Right atrium auricular region (tissue), 2 donors: ENCODE data around the gene PLXDC2. TPM values are rescaled to one million over a fixed set of nuclear protein-coding genes. Genes with fewer than 3 reads are reported as not detected.

Experiments used
- DNase-seq: peaks from one replicate; pipeline ENCODE4 v3.0.0-alpha.2; 2019; ENCODE audit warnings: low spot score
- H3K27ac ChIP-seq, 2 donors: fragments of 200-600 bp; sonication (generic); 1 replicate in 1 of 2; 2 replicates in 1 of 2; pipeline ENCODE4 v1.5.1; 2016 to 2019
- H3K27me3 ChIP-seq, 2 donors: fragments of 200-600 bp; sonication (generic); one replicate each; pipeline versions ENCODE4 v1.5.1 to v1.6.0; 2017 to 2019
- H3K36me3 ChIP-seq: fragments of 200-600 bp; sonication (generic); one replicate; pipeline ENCODE4 v1.5.1; 2016
- H3K4me1 ChIP-seq, 2 donors: fragments of 200-600 bp; sonication (generic); one replicate each; pipeline versions ENCODE4 v1.5.1 to v1.6.0; 2017 to 2019
- H3K4me3 ChIP-seq, 2 donors: fragments of 200-600 bp; sonication (generic); 1 replicate in 1 of 2; 2 replicates in 1 of 2; pipeline ENCODE4 v1.5.1; 2017 to 2019; ENCODE audit warnings: mild to moderate bottlenecking in 1 of 2, moderate library complexity in 1 of 2
- H3K9me3 ChIP-seq, 2 donors: fragments of 200-600 bp; sonication (generic); one replicate each; pipeline ENCODE4 v1.5.1; 2019
- total RNA-seq, 2 donors: library from RNA; depleted of rRNA; stranded (reverse); fragments of >200 nt; gene quantifications; one replicate each; pipeline ENCODE4 v1.1.0, GENCODE V29; 2016
- TF ChIP-seq, protein P1 (sequence below), 2 donors: fragments of 200-600 bp; sonication (generic); IDR thresholded peaks; one replicate each; pipeline ENCODE4 v1.5.1; 2019; ENCODE audit warnings: antibody characterized with exemption in 2 of 2

PLXDC2 gene
- total RNA-seq, 2 donors from 2014 or later, result 24.0 to 43.6 TPM

DNA sequence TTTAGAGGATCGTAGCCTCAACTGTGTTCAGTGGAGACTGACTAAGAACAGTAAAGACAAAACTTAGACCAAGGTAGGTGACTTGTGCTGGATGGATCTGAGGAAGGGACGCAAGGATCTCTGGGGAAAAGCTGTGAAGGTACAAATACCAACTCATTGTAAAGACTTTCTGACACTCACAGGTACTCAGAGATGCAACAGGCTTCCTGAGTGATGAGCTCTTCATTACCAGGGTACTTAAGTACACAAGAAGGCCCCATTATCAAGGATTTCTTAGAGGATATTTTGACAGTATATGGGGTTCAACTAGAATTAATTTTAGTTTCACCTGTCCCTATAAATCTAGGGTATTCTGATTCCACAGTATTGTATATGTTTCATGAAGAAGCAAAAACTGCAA is 440.7 kb downstream of the PLXDC2 start:
- DNase-seq, result no peak
- Histone ChIP-seq H3K27me3 (no peaks in the 10 kb centered on the region), H3K27ac (no peak overlapping the region), H3K4me3 (no peak overlapping the region), H3K36me3 (no peaks in the 10 kb centered on the region), H3K4me1 (peaks cover 0 to 8% of the 10 kb centered on the region in 2 donors), H3K9me3 (no peaks in the 10 kb centered on the region)
- TF ChIP-seq, protein P1, sequence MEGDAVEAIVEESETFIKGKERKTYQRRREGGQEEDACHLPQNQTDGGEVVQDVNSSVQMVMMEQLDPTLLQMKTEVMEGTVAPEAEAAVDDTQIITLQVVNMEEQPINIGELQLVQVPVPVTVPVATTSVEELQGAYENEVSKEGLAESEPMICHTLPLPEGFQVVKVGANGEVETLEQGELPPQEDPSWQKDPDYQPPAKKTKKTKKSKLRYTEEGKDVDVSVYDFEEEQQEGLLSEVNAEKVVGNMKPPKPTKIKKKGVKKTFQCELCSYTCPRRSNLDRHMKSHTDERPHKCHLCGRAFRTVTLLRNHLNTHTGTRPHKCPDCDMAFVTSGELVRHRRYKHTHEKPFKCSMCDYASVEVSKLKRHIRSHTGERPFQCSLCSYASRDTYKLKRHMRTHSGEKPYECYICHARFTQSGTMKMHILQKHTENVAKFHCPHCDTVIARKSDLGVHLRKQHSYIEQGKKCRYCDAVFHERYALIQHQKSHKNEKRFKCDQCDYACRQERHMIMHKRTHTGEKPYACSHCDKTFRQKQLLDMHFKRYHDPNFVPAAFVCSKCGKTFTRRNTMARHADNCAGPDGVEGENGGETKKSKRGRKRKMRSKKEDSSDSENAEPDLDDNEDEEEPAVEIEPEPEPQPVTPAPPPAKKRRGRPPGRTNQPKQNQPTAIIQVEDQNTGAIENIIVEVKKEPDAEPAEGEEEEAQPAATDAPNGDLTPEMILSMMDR (IDR thresholded peaks at IDR 0.05), result no peak

DNA sequence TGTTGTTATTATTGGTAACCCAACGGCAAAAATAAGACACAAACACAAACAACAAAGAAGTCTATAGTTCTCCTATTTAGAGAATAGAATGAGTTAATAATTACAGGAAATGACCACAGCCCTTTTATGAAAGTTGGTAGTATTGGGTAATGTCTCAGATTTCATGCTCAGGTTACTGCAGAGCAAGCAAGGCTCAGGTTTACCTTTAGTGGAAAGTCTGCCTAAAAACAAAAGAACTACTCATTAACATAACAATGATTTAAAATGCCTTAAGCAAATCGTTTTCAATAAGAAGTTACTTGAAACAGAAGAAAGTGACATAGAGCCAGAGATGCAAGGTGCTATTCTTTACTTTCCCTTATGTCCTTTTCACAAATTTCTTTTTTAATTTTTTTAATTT is 441.2 kb downstream of the PLXDC2 start:
- Histone ChIP-seq H3K27me3 (no peaks in the 10 kb centered on the region), H3K4me1 (peaks cover 0 to 8% of the 10 kb centered on the region in 2 donors), H3K27ac (no peak overlapping the region), H3K9me3 (no peaks in the 10 kb centered on the region), H3K4me3 (no peak overlapping the region), H3K36me3 (no peaks in the 10 kb centered on the region)
- TF ChIP-seq, protein P1 (IDR thresholded peaks at IDR 0.05), result no peak
- DNase-seq, result no peak

DNA sequence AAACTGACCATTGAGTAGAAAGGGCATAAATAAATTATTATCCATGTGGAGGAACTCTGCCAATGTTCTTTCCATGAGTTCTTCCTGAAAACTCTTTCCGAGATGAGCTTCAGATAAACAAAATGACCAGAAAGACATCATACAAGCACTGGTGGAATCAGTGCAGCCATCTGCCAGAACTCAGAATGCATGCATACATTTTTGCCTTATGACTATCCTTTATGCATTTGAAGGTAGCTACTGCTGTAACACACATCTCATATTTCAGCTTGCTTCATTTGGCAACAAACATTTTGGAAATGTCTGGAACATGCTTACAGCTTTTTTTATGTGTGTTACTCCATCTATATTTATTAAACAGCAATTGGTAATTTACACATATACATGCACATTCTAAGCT is 448.9 kb downstream of the PLXDC2 start:
- H3K36me3 ChIP-seq, result no peaks in the 10 kb centered on the region
- no peak overlapping the region for H3K27ac ChIP-seq
- no peaks in the 10 kb centered on the region for H3K9me3 ChIP-seq
- H3K4me1 ChIP-seq, result no peaks in the 10 kb centered on the region
- no peak for DNase-seq
- TF ChIP-seq, protein P1 (IDR thresholded peaks at IDR 0.05), result no peak
- no peak overlapping the region for H3K4me3 ChIP-seq
- H3K27me3 ChIP-seq, result no peaks in the 10 kb centered on the region

DNA sequence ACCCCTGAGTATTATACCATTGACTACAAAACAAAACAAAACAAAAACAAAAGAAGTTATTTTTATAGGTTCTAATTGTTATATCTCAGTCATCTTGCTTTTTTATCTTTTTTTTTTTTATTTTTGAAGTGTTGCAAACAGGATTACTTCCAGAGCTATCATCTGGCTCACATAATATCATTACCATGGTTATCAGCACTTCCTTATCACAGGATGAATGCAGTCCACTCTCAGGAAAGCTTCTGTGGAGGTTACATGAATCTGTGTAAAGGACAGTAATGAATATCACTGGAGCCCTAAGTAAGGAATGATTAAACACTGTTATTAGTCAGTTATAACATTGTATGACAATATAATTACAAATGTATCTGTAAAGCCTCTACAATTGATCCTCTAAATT is 451.5 kb downstream of the PLXDC2 start:
- H3K4me3 ChIP-seq, result no peak overlapping the region
- TF ChIP-seq, protein P1 (IDR thresholded peaks at IDR 0.05), result no peak
- DNase-seq, result no peak
- no peaks in the 10 kb centered on the region for H3K27me3 ChIP-seq
- no peaks in the 10 kb centered on the region for H3K36me3 ChIP-seq
- no peaks in the 10 kb centered on the region for H3K9me3 ChIP-seq
- no peaks in the 10 kb centered on the region for H3K4me1 ChIP-seq
- H3K27ac ChIP-seq, result no peak overlapping the region

DNA sequence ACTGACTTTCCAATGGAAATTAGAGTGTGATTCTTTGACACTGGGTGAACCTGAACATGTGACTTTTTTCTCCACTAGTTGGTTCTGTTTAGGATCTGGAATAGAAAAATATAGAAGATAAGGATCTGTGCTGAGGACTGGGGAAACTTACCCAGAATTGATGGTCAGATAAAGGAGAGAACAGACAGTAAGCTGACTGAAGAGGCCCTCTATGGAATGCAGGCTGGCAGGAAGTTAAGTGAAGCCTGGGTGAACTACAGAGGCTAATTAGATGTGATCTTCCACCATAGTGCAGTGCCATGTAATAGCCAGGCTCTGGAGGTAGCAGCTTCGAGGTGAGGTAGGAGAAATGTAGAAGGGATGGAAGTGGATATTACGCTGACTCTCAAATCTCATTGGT is 455.3 kb downstream of the PLXDC2 start:
- Histone ChIP-seq H3K4me3 (no peak overlapping the region), H3K4me1 (no peaks in the 10 kb centered on the region), H3K27ac (no peak overlapping the region), H3K27me3 (no peaks in the 10 kb centered on the region), H3K36me3 (no peaks in the 10 kb centered on the region), H3K9me3 (no peaks in the 10 kb centered on the region)
- DNase-seq, result no peak
- TF ChIP-seq, protein P1 (IDR thresholded peaks at IDR 0.05), result no peak

DNA sequence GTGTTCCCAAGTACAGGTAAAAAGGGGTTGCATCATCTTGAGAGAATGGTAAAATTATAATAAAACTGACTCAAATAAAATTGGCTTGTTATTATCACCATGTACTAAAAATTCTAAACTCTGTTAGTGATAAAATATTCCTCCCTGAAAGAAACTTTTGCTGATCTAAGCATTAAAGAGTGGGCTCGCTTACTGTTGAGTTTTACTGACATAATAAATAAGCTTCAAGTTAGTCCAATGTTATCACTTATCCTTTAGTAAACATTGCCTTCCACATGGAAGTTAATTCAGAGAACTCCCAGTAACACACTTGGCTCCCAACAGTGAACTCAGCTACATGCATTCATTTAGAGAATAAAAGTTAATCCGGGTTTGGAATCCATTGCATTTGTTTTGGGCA is 456.4 kb downstream of the PLXDC2 start:
- TF ChIP-seq, protein P1 (IDR thresholded peaks at IDR 0.05), result no peak
- DNase-seq, result no peak
- no peaks in the 10 kb centered on the region for H3K36me3 ChIP-seq
- H3K4me1 ChIP-seq, result no peaks in the 10 kb centered on the region
- H3K27ac ChIP-seq, result no peak overlapping the region
- H3K27me3 ChIP-seq, result no peaks in the 10 kb centered on the region
- no peak overlapping the region for H3K4me3 ChIP-seq
- H3K9me3 ChIP-seq, result no peaks in the 10 kb centered on the region
